IMR-90 (cell line): ENCODE data around the gene CEBPE.

Experiments used
- BHLHE40 ChIP-seq: fragments of 150-350 bp; IDR thresholded peaks from 2 replicates; pipeline ENCODE4 v1.6.1; 2016; ENCODE audit warnings: mild to moderate bottlenecking, low read depth, low read length
- MAFK ChIP-seq: IDR thresholded peaks from 2 replicates; pipeline ENCODE4 v1.6.1; 2012; ENCODE audit warnings: low read depth, low read length, improper control_type of control experiment
- MAZ ChIP-seq: IDR thresholded peaks from 2 replicates; pipeline ENCODE4 v1.6.1; 2012; ENCODE audit warnings: low read depth, mild to moderate bottlenecking, low read length, improper control_type of control experiment, moderate library complexity, borderline replicate concordance
- POLR2A ChIP-seq: IDR thresholded peaks from 2 replicates; pipeline ENCODE4 v1.6.1; 2012; ENCODE audit warnings: mild to moderate bottlenecking, low read depth, low read length
- RAD21 ChIP-seq: IDR thresholded peaks from 2 replicates; pipeline ENCODE4 v1.6.1; 2012; ENCODE audit warnings: low read length, improper control_type of control experiment
- TF ChIP-seq, protein P1 (sequence below): conservative IDR thresholded peaks from 2 replicates; pipeline ENCODE4 v1.5.1; 2012; ENCODE audit warnings: mild to moderate bottlenecking, low read depth, low read length, improper control_type of control experiment
- TF ChIP-seq, protein P2 (sequence below): fragments of 150-350 bp; IDR thresholded peaks from 2 replicates; pipeline ENCODE4 v1.6.1; 2017; ENCODE audit warnings: mild to moderate bottlenecking, antibody characterized with exemption, low read length, low read depth

DNA sequence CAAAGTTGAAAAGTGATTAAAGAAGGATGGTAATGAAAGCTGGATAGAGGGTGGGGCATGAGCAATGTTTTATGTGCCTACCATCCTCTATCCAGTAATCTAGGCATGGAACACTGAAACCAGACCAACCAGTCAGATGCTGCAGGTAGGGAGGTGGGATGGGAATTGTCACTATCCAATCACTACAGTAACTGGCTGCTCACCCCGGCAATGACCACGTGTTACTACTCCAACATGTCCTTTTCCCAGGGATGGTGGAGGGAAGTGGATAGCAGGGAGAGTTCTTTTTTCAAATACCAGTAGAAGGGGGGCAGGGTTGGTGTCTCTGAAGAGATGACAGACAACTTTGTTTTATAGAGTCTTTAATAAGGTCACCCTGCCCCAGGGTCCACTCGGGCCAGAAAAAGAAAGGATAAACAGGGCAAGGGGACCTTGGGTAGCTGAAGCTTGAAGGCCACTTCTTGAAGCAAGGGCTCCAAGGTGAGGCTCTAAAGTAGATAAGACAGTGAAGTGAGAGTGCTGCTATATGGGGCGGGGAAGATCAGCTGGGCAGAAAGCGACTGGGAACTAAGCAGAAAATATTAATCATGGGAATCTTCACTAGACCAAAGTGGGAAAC is 47.0 kb downstream of the CEBPE start:
- TF ChIP-seq POLR2A: no peak
- TF ChIP-seq, protein P1, sequence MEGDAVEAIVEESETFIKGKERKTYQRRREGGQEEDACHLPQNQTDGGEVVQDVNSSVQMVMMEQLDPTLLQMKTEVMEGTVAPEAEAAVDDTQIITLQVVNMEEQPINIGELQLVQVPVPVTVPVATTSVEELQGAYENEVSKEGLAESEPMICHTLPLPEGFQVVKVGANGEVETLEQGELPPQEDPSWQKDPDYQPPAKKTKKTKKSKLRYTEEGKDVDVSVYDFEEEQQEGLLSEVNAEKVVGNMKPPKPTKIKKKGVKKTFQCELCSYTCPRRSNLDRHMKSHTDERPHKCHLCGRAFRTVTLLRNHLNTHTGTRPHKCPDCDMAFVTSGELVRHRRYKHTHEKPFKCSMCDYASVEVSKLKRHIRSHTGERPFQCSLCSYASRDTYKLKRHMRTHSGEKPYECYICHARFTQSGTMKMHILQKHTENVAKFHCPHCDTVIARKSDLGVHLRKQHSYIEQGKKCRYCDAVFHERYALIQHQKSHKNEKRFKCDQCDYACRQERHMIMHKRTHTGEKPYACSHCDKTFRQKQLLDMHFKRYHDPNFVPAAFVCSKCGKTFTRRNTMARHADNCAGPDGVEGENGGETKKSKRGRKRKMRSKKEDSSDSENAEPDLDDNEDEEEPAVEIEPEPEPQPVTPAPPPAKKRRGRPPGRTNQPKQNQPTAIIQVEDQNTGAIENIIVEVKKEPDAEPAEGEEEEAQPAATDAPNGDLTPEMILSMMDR: no peak
- no peak for TF ChIP-seq RAD21
- no peak for TF ChIP-seq MAZ
- TF ChIP-seq, protein P2, sequence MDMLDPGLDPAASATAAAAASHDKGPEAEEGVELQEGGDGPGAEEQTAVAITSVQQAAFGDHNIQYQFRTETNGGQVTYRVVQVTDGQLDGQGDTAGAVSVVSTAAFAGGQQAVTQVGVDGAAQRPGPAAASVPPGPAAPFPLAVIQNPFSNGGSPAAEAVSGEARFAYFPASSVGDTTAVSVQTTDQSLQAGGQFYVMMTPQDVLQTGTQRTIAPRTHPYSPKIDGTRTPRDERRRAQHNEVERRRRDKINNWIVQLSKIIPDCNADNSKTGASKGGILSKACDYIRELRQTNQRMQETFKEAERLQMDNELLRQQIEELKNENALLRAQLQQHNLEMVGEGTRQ: peak; percentile 9; the same call in 1 of the 2 replicates
- TF ChIP-seq MAFK: no peak
- no peak for TF ChIP-seq BHLHE40
